Keratinocyte (primary cell): ENCODE measurements around the gene LDLR. TPM values are rescaled to one million over a fixed set of nuclear protein-coding genes. Genes with fewer than 3 reads are reported as not detected.
"Not testable (repeated sequence)": the region's sequence is repeated elsewhere in the genome, so short reads cannot be mapped to it uniquely, and the experiment has no call there.

Experiments used
- DNase-seq: peaks from one replicate; pipeline ENCODE4 v3.0.0-alpha.2; 2011; ENCODE audit warnings: low read depth, missing footprints, low spot score
- FAIRE-seq: peaks from 2 replicates; lab custom pipeline; 2011; peaks lifted over from hg19 to GRCh38; lab: Jason Lieb, UNC
- H2AFZ ChIP-seq: 2 replicates; pipeline ENCODE4 v1.6.0; 2012; ENCODE audit warnings: low read length, control low read depth, inconsistent platforms; ENCODE audit not compliant: control insufficient read depth
- H3K27ac ChIP-seq: 2 replicates; pipeline ENCODE4 v1.5.1; 2011; ENCODE audit warnings: low read length; ENCODE audit not compliant: control insufficient read depth, insufficient read depth
- H3K27me3 ChIP-seq: 3 replicates; pipeline ENCODE4 v1.6.0; 2011; ENCODE audit warnings: low read length; ENCODE audit not compliant: control insufficient read depth, insufficient read depth; ENCODE audit errors: extremely low read depth
- H3K36me3 ChIP-seq, 2 experiments: 2 replicates in 1 of 2; 3 replicates in 1 of 2; pipeline ENCODE4 v1.5.1; 2011; ENCODE audit warnings: low read length in 2 of 2, mild to moderate bottlenecking in 1 of 2; ENCODE audit not compliant: control insufficient read depth in 2 of 2, insufficient read depth in 2 of 2; ENCODE audit errors: extremely low read depth in 1 of 2
- H3K4me1 ChIP-seq: 3 replicates; pipeline ENCODE4 v1.5.1; 2011; ENCODE audit warnings: low read length; ENCODE audit not compliant: control insufficient read depth, insufficient read depth; ENCODE audit errors: extremely low read depth
- H3K4me2 ChIP-seq: 3 replicates; pipeline ENCODE4 v1.6.0; 2011; ENCODE audit warnings: low read depth, low read length; ENCODE audit not compliant: control insufficient read depth, insufficient read depth; ENCODE audit errors: extremely low read depth
- H3K4me3 ChIP-seq, 3 experiments: fragments of 200-600 bp in 1 of 3; sonication (generic) in 1 of 3; 2 replicates in 2 of 3; 3 replicates in 1 of 3; pipeline ENCODE4 v1.5.1; 2011 to 2016; ENCODE audit warnings: low read length in 3 of 3, mild to moderate bottlenecking in 3 of 3, control low read depth in 2 of 3, inconsistent platforms in 1 of 3, low read depth in 1 of 3, mixed read lengths in 1 of 3, mixed run types in 1 of 3, moderate library complexity in 1 of 3; ENCODE audit not compliant: control insufficient read depth in 2 of 3, insufficient read depth in 2 of 3; ENCODE audit errors: extremely low read depth in 1 of 3
- H3K79me2 ChIP-seq: 2 replicates; pipeline ENCODE4 v1.6.0; 2012; ENCODE audit warnings: low read length; ENCODE audit not compliant: control insufficient read depth, insufficient read depth
- H3K9ac ChIP-seq: 3 replicates; pipeline ENCODE4 v1.6.0; 2011; ENCODE audit warnings: low read length; ENCODE audit not compliant: control insufficient read depth, insufficient read depth; ENCODE audit errors: extremely low read depth
- H3K9me1 ChIP-seq: 3 replicates; pipeline ENCODE4 v1.6.0; 2011; ENCODE audit warnings: low read length; ENCODE audit not compliant: control insufficient read depth, insufficient read depth; ENCODE audit errors: extremely low read depth
- H3K9me3 ChIP-seq: 2 replicates; pipeline ENCODE4 v1.5.1; 2012; ENCODE audit warnings: low read depth, low read length; ENCODE audit not compliant: control insufficient read depth
- H4K20me1 ChIP-seq: 3 replicates; pipeline ENCODE4 v1.6.0; 2011; ENCODE audit warnings: low read length; ENCODE audit not compliant: control insufficient read depth, insufficient read depth; ENCODE audit errors: extremely low read depth
- EZH2 ChIP-seq: IDR thresholded peaks from one replicate; pipeline ENCODE4 v1.6.1; 2012; ENCODE audit warnings: inconsistent platforms, mild to moderate bottlenecking, low read length, moderate library complexity
- dilution Hi-C: fragments of 300-500 bp; cut with MboI; formaldehyde crosslinking; loops from one replicate; pipeline ENCODE4 v1.7.0; 2020; ENCODE audit warnings: low sequenced_read_pairs; ENCODE audit not compliant: extremely low pct_ligation_motif_present
- polyA plus RNA-seq, 5 experiments: library from polyadenylated mRNA; depleted of rRNA in 3 of 5; stranded (reverse) in 3 of 5; stranded (forward) in 1 of 5; unstranded in 1 of 5; fragments of >200 nt; gene quantifications; 1 replicate in 1 of 5; 2 replicates in 3 of 5; 3 replicates in 1 of 5; pipeline versions ENCODE4 v1.2.1 to v1.2.3, GENCODE V29; 2011 to 2012; ENCODE audit warnings: missing spikeins in 2 of 5, low read depth in 1 of 5, low replicate concordance in 1 of 5
- TF ChIP-seq, protein P1 (sequence below), 3 experiments: IDR thresholded peaks in 1 of 3; conservative IDR thresholded peaks in 1 of 3; optimal IDR thresholded peaks in 1 of 3; 2 replicates in 2 of 3; 3 replicates in 1 of 3; pipeline versions ENCODE3 to v1.5.1; 2011; ENCODE audit warnings: low read length in 3 of 3, mild to moderate bottlenecking in 3 of 3, moderate library complexity in 2 of 3, control low read depth in 1 of 3, inconsistent platforms in 1 of 3; ENCODE audit not compliant: insufficient read depth in 2 of 3; ENCODE audit errors: extremely low read depth in 1 of 3

The LDLR gene
- polyA plus RNA-seq, 1 donor (not counting 4 experiments of a cell fraction or from before 2014, with no cell fraction given), result 241 TPM

DNA sequence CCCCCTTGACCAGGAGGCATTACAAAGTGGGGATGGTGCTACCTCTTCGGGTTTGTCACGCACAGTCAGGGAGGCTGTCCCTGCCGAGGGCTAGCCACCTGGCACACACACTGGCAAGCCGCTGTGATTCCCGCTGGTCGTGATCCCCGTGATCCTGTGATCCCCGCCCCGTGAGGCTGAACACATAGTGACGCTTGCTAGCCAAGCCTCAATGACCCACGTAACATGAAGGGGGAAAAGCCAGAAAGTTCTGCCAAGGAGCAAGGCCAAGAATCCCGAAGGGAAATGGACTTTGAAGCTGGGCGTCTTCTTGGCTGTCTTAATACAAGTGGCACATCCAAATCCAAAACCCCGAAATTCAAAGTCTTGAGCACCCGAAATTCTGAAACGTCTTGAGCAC is 13.7 kb downstream of the LDLR start:
- Histone ChIP-seq H4K20me1 (peaks cover 79% of the 10 kb centered on the region), H2AFZ (no peak overlapping the region), H3K4me1 (peaks cover 9% of the 10 kb centered on the region), H3K9me3 (no peaks in the 10 kb centered on the region), H3K79me2 (peaks cover 79% of the 10 kb centered on the region), H3K9me1 (peaks cover 2% of the 10 kb centered on the region), H3K27me3 (no peaks in the 10 kb centered on the region), H3K4me3 (no peak overlapping the region), H3K27ac (no peak overlapping the region), H3K36me3 (peaks cover 51 to 67% of the 10 kb centered on the region in 2 experiments), H3K9ac (no peak overlapping the region), H3K4me2 (no peak overlapping the region)
- FAIRE-seq (no peak), DNase-seq (no peak)
- dilution Hi-C loops, result no loop called here
- TF ChIP-seq, protein P1, sequence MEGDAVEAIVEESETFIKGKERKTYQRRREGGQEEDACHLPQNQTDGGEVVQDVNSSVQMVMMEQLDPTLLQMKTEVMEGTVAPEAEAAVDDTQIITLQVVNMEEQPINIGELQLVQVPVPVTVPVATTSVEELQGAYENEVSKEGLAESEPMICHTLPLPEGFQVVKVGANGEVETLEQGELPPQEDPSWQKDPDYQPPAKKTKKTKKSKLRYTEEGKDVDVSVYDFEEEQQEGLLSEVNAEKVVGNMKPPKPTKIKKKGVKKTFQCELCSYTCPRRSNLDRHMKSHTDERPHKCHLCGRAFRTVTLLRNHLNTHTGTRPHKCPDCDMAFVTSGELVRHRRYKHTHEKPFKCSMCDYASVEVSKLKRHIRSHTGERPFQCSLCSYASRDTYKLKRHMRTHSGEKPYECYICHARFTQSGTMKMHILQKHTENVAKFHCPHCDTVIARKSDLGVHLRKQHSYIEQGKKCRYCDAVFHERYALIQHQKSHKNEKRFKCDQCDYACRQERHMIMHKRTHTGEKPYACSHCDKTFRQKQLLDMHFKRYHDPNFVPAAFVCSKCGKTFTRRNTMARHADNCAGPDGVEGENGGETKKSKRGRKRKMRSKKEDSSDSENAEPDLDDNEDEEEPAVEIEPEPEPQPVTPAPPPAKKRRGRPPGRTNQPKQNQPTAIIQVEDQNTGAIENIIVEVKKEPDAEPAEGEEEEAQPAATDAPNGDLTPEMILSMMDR (optimal IDR thresholded peaks at IDR 0.05 in 1 of 3, IDR thresholded peaks at IDR 0.05 in 1 of 3, conservative IDR thresholded peaks at IDR 0.05 in 1 of 3; ENCODE audit: extremely low read depth in 1 of 3, insufficient read depth in 2 of 3, low read length in 3 of 3), result no peak
- no peak for TF ChIP-seq EZH2

DNA sequence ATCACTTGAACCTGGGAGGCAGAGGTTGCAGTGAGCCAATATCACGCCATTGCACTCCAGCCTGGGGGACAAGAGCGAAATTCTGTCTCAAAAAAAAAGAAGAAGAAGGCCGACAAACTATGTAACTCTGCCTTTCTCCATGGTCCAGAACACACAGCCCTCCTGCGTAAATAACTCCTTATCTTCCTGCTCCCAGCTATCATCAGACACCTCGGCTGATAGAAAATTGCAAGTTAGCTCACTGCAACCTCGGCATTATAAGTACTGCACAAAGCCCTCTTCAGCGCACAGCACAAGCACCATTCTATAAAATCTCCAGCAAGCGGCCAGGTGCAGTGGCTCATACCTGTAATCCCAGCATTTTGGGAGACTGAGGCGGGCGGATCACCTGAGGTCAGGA is 14.4 kb downstream of the LDLR start:
- dilution Hi-C loops, DNase-seq, H3K27ac ChIP-seq, H3K9ac ChIP-seq, H3K9me1 ChIP-seq, FAIRE-seq, H3K4me3 ChIP-seq, H3K4me2 ChIP-seq, H3K4me1 ChIP-seq, H3K27me3 ChIP-seq, H3K9me3 ChIP-seq, H2AFZ ChIP-seq: not testable (repeated sequence)
- Histone ChIP-seq H3K36me3 (peaks cover 52 to 66% of the 10 kb centered on the region in 2 experiments), H3K79me2 (peaks cover 76% of the 10 kb centered on the region), H4K20me1 (peaks cover 74% of the 10 kb centered on the region)

DNA sequence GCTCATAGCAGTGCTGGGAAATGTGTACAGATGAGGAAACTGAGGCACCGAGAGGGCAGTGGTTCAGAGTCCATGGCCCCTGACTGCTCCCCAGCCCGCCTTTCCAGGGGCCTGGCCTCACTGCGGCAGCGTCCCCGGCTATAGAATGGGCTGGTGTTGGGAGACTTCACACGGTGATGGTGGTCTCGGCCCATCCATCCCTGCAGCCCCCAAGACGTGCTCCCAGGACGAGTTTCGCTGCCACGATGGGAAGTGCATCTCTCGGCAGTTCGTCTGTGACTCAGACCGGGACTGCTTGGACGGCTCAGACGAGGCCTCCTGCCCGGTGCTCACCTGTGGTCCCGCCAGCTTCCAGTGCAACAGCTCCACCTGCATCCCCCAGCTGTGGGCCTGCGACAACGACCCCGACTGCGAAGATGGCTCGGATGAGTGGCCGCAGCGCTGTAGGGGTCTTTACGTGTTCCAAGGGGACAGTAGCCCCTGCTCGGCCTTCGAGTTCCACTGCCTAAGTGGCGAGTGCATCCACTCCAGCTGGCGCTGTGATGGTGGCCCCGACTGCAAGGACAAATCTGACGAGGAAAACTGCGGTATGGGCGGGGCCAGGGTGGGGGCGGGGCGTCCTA is 15.9 kb downstream of the LDLR start:
- Histone ChIP-seq H3K4me1 (no peaks in the 10 kb centered on the region), H3K9ac (no peak overlapping the region), H3K4me3 (no peak overlapping the region), H3K36me3 (peaks cover 50 to 64% of the 10 kb centered on the region in 2 experiments), H4K20me1 (peaks cover 67% of the 10 kb centered on the region), H3K27ac (no peak overlapping the region), H3K27me3 (no peaks in the 10 kb centered on the region), H3K79me2 (peaks cover 72% of the 10 kb centered on the region), H2AFZ (no peak overlapping the region), H3K9me3 (no peaks in the 10 kb centered on the region), H3K4me2 (no peak overlapping the region), H3K9me1 (no peaks in the 10 kb centered on the region)
- dilution Hi-C loops, result no loop called here
- no peak for FAIRE-seq
- TF ChIP-seq, protein P1 (optimal IDR thresholded peaks at IDR 0.05 in 1 of 3, IDR thresholded peaks at IDR 0.05 in 1 of 3, conservative IDR thresholded peaks at IDR 0.05 in 1 of 3; ENCODE audit: extremely low read depth in 1 of 3, insufficient read depth in 2 of 3, low read length in 3 of 3), result no peak
- TF ChIP-seq EZH2, result no peak
- DNase-seq, result no peak
